ENCODE measurements around the gene SPRR1B. TPM values are rescaled to one million over a fixed set of nuclear protein-coding genes. Genes with fewer than 3 reads are reported as not detected.

Gene SPRR1B
- total and polyA plus RNA-seq, 9 of the 15 experiments (the other 6 are each of a cell fraction or from before 2014, with no cell fraction given) = not detected

DNA sequence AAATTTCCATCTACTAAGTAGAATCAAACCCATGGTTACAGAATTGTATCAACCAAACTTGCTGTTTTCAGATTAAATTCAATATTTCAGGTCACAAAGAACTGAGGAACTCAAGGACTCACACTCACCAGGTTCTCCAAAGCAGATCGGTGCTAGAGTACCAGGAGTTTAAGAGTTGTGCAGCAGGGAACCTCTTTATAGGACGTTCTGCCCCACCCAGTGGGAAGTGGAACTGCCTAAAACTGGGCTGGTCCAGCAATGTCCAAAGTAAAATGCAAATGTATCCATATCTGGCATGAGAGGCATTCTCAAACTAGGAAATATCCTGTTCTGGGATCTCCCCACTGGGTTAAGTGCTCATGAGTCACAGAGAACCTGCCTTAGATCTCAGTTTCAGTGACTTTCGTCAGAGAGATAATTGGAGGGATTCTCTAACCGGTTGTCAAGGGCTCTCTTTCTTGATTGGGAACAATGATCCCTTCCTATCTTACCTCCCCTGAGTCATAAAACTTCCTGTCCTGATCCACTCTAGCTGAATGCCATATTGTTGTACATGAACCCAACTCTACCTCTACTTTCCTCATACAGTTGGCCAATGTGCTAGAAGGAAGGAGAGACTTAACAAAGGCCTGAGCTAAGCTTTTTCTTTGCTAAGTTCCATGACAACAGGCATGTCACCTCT, 10.1 kb downstream of the SPRR1B start, which contains the start of gene SPRR2D (continued):
- no peak for TF ChIP-seq HNRNPH1 (optimal IDR thresholded peaks at IDR 0.05; ENCODE audit: low read depth, low read length)
- TF ChIP-seq POLR2G (IDR thresholded peaks at IDR 0.05; ENCODE audit: low read depth, low read length) = no peak
- TF ChIP-seq DACH1 (IDR thresholded peaks at IDR 0.05; ENCODE audit: partially characterized antibody) = no peak
- TF ChIP-seq NFIC (IDR thresholded peaks at IDR 0.05) = no peak
- TF ChIP-seq NR2C1 (IDR thresholded peaks at IDR 0.05) = no peak
- TF ChIP-seq NR2C1 (tag; IDR thresholded peaks at IDR 0.05) = no peak
- TF ChIP-seq FOXK2 (conservative IDR thresholded peaks at IDR 0.05 in 1 of 2, IDR thresholded peaks at IDR 0.05 in 1 of 2; ENCODE audit: low read depth in 2 of 2) = no peak
- TF ChIP-seq MECOM (CRISPR knock-in tag; IDR thresholded peaks at IDR 0.05) = peak; percentile 77; the same call in 1 of the 2 replicates
- peak; percentile 53 for TF ChIP-seq ZNF589 (CRISPR knock-in tag; IDR thresholded peaks at IDR 0.05; ENCODE audit: low read depth)
- TF ChIP-seq, protein P1, sequence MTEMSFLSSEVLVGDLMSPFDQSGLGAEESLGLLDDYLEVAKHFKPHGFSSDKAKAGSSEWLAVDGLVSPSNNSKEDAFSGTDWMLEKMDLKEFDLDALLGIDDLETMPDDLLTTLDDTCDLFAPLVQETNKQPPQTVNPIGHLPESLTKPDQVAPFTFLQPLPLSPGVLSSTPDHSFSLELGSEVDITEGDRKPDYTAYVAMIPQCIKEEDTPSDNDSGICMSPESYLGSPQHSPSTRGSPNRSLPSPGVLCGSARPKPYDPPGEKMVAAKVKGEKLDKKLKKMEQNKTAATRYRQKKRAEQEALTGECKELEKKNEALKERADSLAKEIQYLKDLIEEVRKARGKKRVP (CRISPR knock-in tag; IDR thresholded peaks at IDR 0.05) = peak; percentile 83; the same call in 1 of the 2 replicates
- no peak for TF ChIP-seq BRF1 (IDR thresholded peaks at IDR 0.05; ENCODE audit: borderline replicate concordance, extremely low read depth, insufficient read length)
- TF ChIP-seq POLR3G (IDR thresholded peaks at IDR 0.05; ENCODE audit: extremely low read depth, insufficient read length, insufficient replicate concordance) = no peak
- no peak for TF ChIP-seq BRF2 (IDR thresholded peaks at IDR 0.05; ENCODE audit: borderline replicate concordance, insufficient read depth, insufficient read length)
- TF ChIP-seq CBX3 (IDR thresholded peaks at IDR 0.05; ENCODE audit: borderline replicate concordance in 1 of 2, low read length in 2 of 2) = no peak
- TF ChIP-seq ATF1 (CRISPR knock-in tag; IDR thresholded peaks at IDR 0.05) = no peak
- TF ChIP-seq ATF1 (tag; IDR thresholded peaks at IDR 0.05) = no peak
- no peak for TF ChIP-seq TCF7L2 (IDR thresholded peaks at IDR 0.05; ENCODE audit: low read depth, low read length)
- no peak for TF ChIP-seq EHMT2 (IDR thresholded peaks at IDR 0.05)
- TF ChIP-seq TSHZ1 (CRISPR knock-in tag; IDR thresholded peaks at IDR 0.05) = no peak
- TF ChIP-seq JUN (IDR thresholded peaks at IDR 0.05; ENCODE audit: borderline replicate concordance, low read depth, low read length) = peak; percentile 78
- TF ChIP-seq JUN (CRISPR knock-in tag; IDR thresholded peaks at IDR 0.05; ENCODE audit: borderline replicate concordance) = no peak
- TF ChIP-seq GABPB2 (CRISPR knock-in tag; conservative IDR thresholded peaks at IDR 0.05) = no peak
- TF ChIP-seq RBFOX2 (IDR thresholded peaks at IDR 0.05; ENCODE audit: low read depth, low read length) = peak; percentile 2; the same call in 1 of the 2 replicates
- TF ChIP-seq ZBTB8A (IDR thresholded peaks at IDR 0.05; ENCODE audit: partially characterized antibody) = no peak
- peak; percentile 43 for TF ChIP-seq MEIS2 (IDR thresholded peaks at IDR 0.05; ENCODE audit: partially characterized antibody)
- no peak for TF ChIP-seq ZNF551 (CRISPR knock-in tag; IDR thresholded peaks at IDR 0.05)
